Loucy (cell line): ENCODE data around the gene PAQR4.

Experiments
- H2AFZ ChIP-seq: fragments of 200-600 bp; sonication (generic); 2 replicates; pipeline ENCODE4 v1.6.0; 2016; ENCODE audit warnings: antibody characterized with exemption, mild to moderate bottlenecking, low read length, moderate library complexity
- H3F3A ChIP-seq: fragments of 200-600 bp; 2 replicates; pipeline ENCODE4 v1.6.0; 2016; ENCODE audit warnings: antibody characterized with exemption, low read depth, mild to moderate bottlenecking
- H3K27me3 ChIP-seq: fragments of 200-600 bp; sonication (generic); 2 replicates; pipeline ENCODE4 v1.6.1; 2014; ENCODE audit warnings: low read length, mild to moderate bottlenecking; ENCODE audit not compliant: insufficient read depth, poor library complexity, severe bottlenecking
- H3K36me3 ChIP-seq: fragments of 200-600 bp; sonication (generic); 2 replicates; pipeline ENCODE4 v1.6.1; 2016; ENCODE audit warnings: low read length; ENCODE audit not compliant: insufficient read depth
- H3K4me1 ChIP-seq: fragments of 200-600 bp; sonication (generic); 2 replicates; pipeline ENCODE4 v1.5.1; 2014; ENCODE audit warnings: low read length, mild to moderate bottlenecking; ENCODE audit not compliant: insufficient read depth, poor library complexity, severe bottlenecking
- H3K4me2 ChIP-seq: fragments of 200-600 bp; sonication (generic); 2 replicates; pipeline ENCODE4 v1.6.0; 2014; ENCODE audit warnings: antibody characterized with exemption, low read length, low read depth, mild to moderate bottlenecking; ENCODE audit not compliant: poor library complexity, severe bottlenecking
- H3K4me3 ChIP-seq: fragments of 200-600 bp; sonication (generic); 2 replicates; pipeline ENCODE4 v1.5.1; 2014; ENCODE audit warnings: low read length, mild to moderate bottlenecking, mixed read lengths; ENCODE audit not compliant: poor library complexity, severe bottlenecking
- H3K79me2 ChIP-seq: fragments of 200-600 bp; sonication (generic); 2 replicates; pipeline ENCODE4 v1.6.1; 2014; ENCODE audit warnings: low read length; ENCODE audit not compliant: insufficient read depth
- H3K9ac ChIP-seq: fragments of 200-600 bp; sonication (generic); 2 replicates; pipeline ENCODE4 v1.6.0; 2014; ENCODE audit warnings: mild to moderate bottlenecking, low read depth, low read length, moderate library complexity; ENCODE audit not compliant: poor library complexity, severe bottlenecking
- H3K9me2 ChIP-seq: fragments of 200-600 bp; sonication (generic); replicated peaks from 2 replicates; pipeline ENCODE4 v1.6.1; 2016; ENCODE audit warnings: low read depth, low read length, mixed read lengths
- H3K9me3 ChIP-seq: fragments of 200-600 bp; sonication (generic); 2 replicates; pipeline ENCODE4 v1.6.1; 2014; ENCODE audit warnings: mild to moderate bottlenecking, antibody characterized with exemption, low read length, low read depth; ENCODE audit not compliant: insufficient read depth
- H4K20me1 ChIP-seq: fragments of 200-600 bp; sonication (generic); 2 replicates; pipeline ENCODE4 v1.6.0; 2014; ENCODE audit warnings: antibody characterized with exemption, low read length, mild to moderate bottlenecking; ENCODE audit not compliant: insufficient read depth, poor library complexity, severe bottlenecking
- CTCF ChIP-seq: fragments of 200-600 bp; sonication (generic); conservative IDR thresholded peaks from 2 replicates; pipeline ENCODE4 v1.5.1; 2014; ENCODE audit warnings: mild to moderate bottlenecking, antibody characterized with exemption, low read length
- EZH2phosphoT487 ChIP-seq: fragments of 200-600 bp; IDR thresholded peaks from 2 replicates; pipeline ENCODE4 v1.6.1; 2018; ENCODE audit warnings: antibody characterized with exemption, mild to moderate bottlenecking, moderate library complexity, borderline replicate concordance

The PAQR4 gene

GRCh38 chr16:2934450-2934849 is 34.7 kb upstream of the PAQR4 start:
- H3K4me2 ChIP-seq: no peak overlapping the region
- no peaks in the 10 kb centered on the region for H4K20me1 ChIP-seq
- no peaks in the 10 kb centered on the region for H3K27me3 ChIP-seq

GRCh38 chr16:2936436-2937011 is 32.6 kb upstream of the PAQR4 start:
- Histone ChIP-seq H3K36me3 (peaks cover 9% of the 10 kb centered on the region; the same call in 1 of the 2 replicates), H3K4me3 (no peak overlapping the region), H3F3A (no peaks in the 10 kb centered on the region), H3K79me2 (no peaks in the 10 kb centered on the region), H3K27me3 (no peaks in the 10 kb centered on the region), H3K4me2 (no peak overlapping the region), H3K4me1 (no peaks in the 10 kb centered on the region), H3K9ac (no peak overlapping the region), H3K9me3 (no peaks in the 10 kb centered on the region), H2AFZ (no peak overlapping the region), H4K20me1 (no peaks in the 10 kb centered on the region), H3K9me2 (no peaks in the 10 kb centered on the region)
- TF ChIP-seq EZH2phosphoT487 (no peak), CTCF (no peak)

More at GRCh38 chr16:2934450-2934849, 34.7 kb upstream of the PAQR4 start:
- H3K79me2 ChIP-seq: no peaks in the 10 kb centered on the region
- H2AFZ ChIP-seq: no peak overlapping the region
- H3F3A ChIP-seq: no peaks in the 10 kb centered on the region
- H3K9ac ChIP-seq: no peak overlapping the region
- H3K9me2 ChIP-seq: no peaks in the 10 kb centered on the region
- no peaks in the 10 kb centered on the region for H3K4me1 ChIP-seq
- H3K9me3 ChIP-seq: no peaks in the 10 kb centered on the region
- H3K36me3 ChIP-seq: no peaks in the 10 kb centered on the region
- no peak overlapping the region for H3K4me3 ChIP-seq
- TF ChIP-seq CTCF (no peak), EZH2phosphoT487 (no peak)

GRCh38 chr16:2937170-2937569 is 32.0 kb upstream of the PAQR4 start:
- TF ChIP-seq CTCF: no peak
- no peak for TF ChIP-seq EZH2phosphoT487
- Histone ChIP-seq H3K9me2 (no peaks in the 10 kb centered on the region), H3K4me1 (no peaks in the 10 kb centered on the region), H4K20me1 (no peaks in the 10 kb centered on the region), H3K9ac (no peak overlapping the region), H3K27me3 (no peaks in the 10 kb centered on the region), H3K9me3 (no peaks in the 10 kb centered on the region), H3K4me2 (no peak overlapping the region), H2AFZ (no peak overlapping the region), H3K4me3 (no peak overlapping the region), H3K36me3 (peaks cover 9% of the 10 kb centered on the region; the same call in 1 of the 2 replicates), H3F3A (no peaks in the 10 kb centered on the region), H3K79me2 (no peaks in the 10 kb centered on the region)
